Ovary (tissue), 3 donors: Measurements from ENCODE around the gene SYNDIG1.
"Not testable (repeated sequence)": the region's sequence is repeated elsewhere in the genome, so short reads cannot be mapped to it uniquely, and the experiment has no call there.

Source experiments
- EP300 ChIP-seq: sonication (generic); formaldehyde crosslinking; IDR thresholded peaks from one replicate; pipeline ENCODE4 v1.6.1; 2017; ENCODE audit warnings: antibody characterized with exemption
- POLR2A ChIP-seq: fragments of 450-650 bp; IDR thresholded peaks from one replicate; pipeline ENCODE4 v1.6.1; 2017; ENCODE audit warnings: antibody characterized with exemption, mild to moderate bottlenecking, moderate library complexity
- TF ChIP-seq, protein P1 (sequence below), 3 donors: fragments of 450-650 bp in 2 of 3; fragments of 200-600 bp in 1 of 3; IDR thresholded peaks; one replicate each; pipeline versions ENCODE4 v1.5.1 to v1.8.0; 2016 to 2022; ENCODE audit warnings: antibody characterized with exemption in 3 of 3, mild to moderate bottlenecking in 1 of 3
- donor health status: DM: no; HTN: no; CAD: no.

DNA sequence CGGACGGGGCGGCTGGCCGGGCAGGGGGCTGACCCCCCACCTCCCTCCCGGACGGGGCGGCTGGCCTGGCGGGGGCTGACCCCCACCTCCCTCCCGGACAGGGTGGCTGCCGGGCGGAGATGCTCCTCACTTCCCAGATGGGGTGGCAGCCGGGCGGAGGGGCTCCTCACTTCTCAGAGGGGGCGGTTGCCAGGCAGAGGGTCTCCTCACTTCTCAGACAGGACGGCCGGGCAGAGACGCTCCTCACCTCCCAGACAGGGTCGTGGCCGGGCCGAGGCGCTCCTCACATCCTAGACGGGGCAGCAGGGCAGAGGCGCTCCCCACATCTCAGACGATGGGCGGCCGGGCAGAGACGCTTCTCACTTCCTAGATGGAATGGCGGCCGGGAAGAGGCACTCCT is 156.7 kb downstream of the SYNDIG1 start:
- TF ChIP-seq, protein P1, sequence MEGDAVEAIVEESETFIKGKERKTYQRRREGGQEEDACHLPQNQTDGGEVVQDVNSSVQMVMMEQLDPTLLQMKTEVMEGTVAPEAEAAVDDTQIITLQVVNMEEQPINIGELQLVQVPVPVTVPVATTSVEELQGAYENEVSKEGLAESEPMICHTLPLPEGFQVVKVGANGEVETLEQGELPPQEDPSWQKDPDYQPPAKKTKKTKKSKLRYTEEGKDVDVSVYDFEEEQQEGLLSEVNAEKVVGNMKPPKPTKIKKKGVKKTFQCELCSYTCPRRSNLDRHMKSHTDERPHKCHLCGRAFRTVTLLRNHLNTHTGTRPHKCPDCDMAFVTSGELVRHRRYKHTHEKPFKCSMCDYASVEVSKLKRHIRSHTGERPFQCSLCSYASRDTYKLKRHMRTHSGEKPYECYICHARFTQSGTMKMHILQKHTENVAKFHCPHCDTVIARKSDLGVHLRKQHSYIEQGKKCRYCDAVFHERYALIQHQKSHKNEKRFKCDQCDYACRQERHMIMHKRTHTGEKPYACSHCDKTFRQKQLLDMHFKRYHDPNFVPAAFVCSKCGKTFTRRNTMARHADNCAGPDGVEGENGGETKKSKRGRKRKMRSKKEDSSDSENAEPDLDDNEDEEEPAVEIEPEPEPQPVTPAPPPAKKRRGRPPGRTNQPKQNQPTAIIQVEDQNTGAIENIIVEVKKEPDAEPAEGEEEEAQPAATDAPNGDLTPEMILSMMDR (IDR thresholded peaks at IDR 0.05) = not testable (repeated sequence)
- not testable (repeated sequence) for TF ChIP-seq POLR2A, EP300
